Subcutaneous adipose tissue (tissue), 4 donors: ENCODE results near the gene CCDC182. TPM values are rescaled to one million over a fixed set of nuclear protein-coding genes. Genes with fewer than 3 reads are reported as not detected.

ENCODE experiments used
- CTCF ChIP-seq: fragments of 450-650 bp; IDR thresholded peaks from one replicate; pipeline ENCODE4 v1.5.1; 2016; ENCODE audit warnings: low read depth, mild to moderate bottlenecking, control low read depth, antibody characterized with exemption, moderate library complexity
- total RNA-seq, 4 donors: library from RNA; depleted of rRNA; stranded (reverse); fragments of >200 nt; gene quantifications; one replicate each; pipeline ENCODE4 v1.1.0, GENCODE V29; 2016

Gene CCDC182
- total RNA-seq, 4 donors from 2014 or later = not detected

- no peak for TF ChIP-seq CTCF
Measured at GRCh38 chr17:57772774-57773173, 27.7 kb upstream of the CCDC182 start.

GRCh38 chr17:57767561-57767960 lies 22.5 kb upstream of the CCDC182 start:
- no peak for TF ChIP-seq CTCF

- no peak for TF ChIP-seq CTCF
Measured at GRCh38 chr17:57766318-57766943, 21.3 kb upstream of the CCDC182 start.

GRCh38 chr17:57762452-57763395 lies 17.6 kb upstream of the CCDC182 start:
- no peak for TF ChIP-seq CTCF

GRCh38 chr17:57761887-57762286 lies 16.8 kb upstream of the CCDC182 start:
- TF ChIP-seq CTCF = no peak

GRCh38 chr17:57760046-57760445 lies 14.9 kb upstream of the CCDC182 start:
- TF ChIP-seq CTCF = no peak

- TF ChIP-seq CTCF = no peak
Measured at GRCh38 chr17:57758654-57759053, 13.6 kb upstream of the CCDC182 start.
